HUES6 (cell line): ENCODE data around the gene DNAJC11.

Experiments
- H3K27ac ChIP-seq: 2 replicates; pipeline ENCODE4 v1.7.0; 2013; ENCODE audit warnings: low read depth, mild to moderate bottlenecking, low read length, inconsistent platforms
- H3K27me3 ChIP-seq: 2 replicates; pipeline ENCODE4 v1.6.1; 2013; ENCODE audit warnings: low read length; ENCODE audit not compliant: control insufficient read depth, insufficient read depth
- H3K36me3 ChIP-seq: 2 replicates; pipeline ENCODE4 v1.6.1; 2013; ENCODE audit warnings: low read length; ENCODE audit not compliant: control insufficient read depth, insufficient read depth
- H3K4me1 ChIP-seq: 2 replicates; pipeline ENCODE4 v1.6.1; 2013; ENCODE audit warnings: low read length; ENCODE audit not compliant: control insufficient read depth, insufficient read depth
- H3K4me3 ChIP-seq: 2 replicates; pipeline ENCODE4 v1.5.1; 2013; ENCODE audit warnings: low read depth, low read length
- H3K9ac ChIP-seq: one replicate; pipeline ENCODE4 v1.6.1; 2013; ENCODE audit warnings: mild to moderate bottlenecking, low read length
- H3K9me3 ChIP-seq: 2 replicates; pipeline ENCODE4 v1.6.1; 2013; ENCODE audit warnings: low read depth, low read length; ENCODE audit not compliant: control insufficient read depth, insufficient read depth

DNAJC11 gene

DNA sequence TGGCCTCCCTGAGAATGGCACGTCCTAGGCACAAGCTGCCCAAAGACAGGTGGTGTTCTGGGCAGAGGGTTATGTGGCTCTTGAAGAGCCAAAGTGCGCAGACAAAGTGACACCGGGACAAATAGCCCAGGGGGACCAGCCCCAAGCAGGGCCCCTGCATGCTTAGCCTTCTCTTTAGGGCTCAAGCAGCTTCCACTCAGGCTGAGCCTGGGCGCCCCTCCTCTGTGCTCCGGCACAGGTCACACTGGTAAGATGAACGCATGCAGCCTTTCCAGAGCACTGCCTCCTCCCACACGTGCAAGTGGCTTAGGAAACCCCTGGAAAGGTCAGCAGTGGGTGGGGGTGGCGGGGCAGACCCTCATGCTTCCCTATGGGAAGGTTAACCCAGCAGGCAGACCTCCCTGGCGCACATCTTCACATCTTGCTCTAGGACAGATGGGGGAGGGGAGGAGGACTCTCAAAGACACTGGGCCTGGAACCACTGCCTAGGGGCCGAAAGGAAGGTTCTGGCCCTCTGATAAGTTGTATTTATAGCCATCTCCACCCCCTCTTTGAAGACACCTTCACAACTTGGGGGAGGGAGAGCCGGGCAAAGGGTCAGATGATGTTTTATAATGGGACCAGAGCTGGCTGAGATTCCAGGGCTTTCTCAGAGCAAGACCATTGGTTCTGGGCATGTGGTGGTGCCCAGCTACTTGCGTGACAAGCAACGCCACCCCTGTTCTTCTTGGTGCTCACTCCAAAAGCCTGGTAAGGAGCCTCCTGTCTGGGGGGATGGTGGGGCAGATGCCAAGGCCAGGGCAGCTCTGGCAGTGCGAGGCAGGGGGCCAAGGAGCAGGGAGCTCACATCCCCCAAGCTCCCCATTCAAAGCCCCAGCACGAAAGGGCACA is 104.5 kb downstream of the DNAJC11 start:
- no peaks in the 10 kb centered on the region for H3K27me3 ChIP-seq
- no peak overlapping the region for H3K4me3 ChIP-seq
- H3K4me1 ChIP-seq, result peaks cover 7% of the 10 kb centered on the region; the same call in 1 of the 2 replicates
- H3K9ac ChIP-seq, result no peak overlapping the region
- H3K9me3 ChIP-seq, result no peaks in the 10 kb centered on the region
- peaks cover 70% of the 10 kb centered on the region for H3K36me3 ChIP-seq
- H3K27ac ChIP-seq, result no peak overlapping the region

DNA sequence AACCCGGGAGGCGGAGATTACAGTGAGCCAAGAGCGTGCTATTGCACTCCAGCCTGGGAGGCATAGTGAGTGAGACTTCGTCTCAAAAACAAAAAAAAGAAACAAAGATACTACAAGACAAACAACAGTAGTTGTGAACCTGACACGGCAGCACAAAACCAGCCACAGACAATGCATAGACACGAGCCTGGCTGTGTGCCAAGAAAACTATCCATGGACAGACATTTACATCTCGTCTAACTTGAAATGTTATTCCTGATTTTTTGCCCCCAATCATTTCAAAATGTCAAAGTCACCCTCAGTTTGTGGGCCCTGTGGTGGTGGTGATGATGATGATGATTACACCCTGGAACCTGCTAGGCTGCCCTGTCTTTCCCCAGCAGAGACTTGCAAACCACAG is 105.3 kb downstream of the DNAJC11 start:
- no peaks in the 10 kb centered on the region for H3K27me3 ChIP-seq
- no peak overlapping the region for H3K9ac ChIP-seq
- H3K9me3 ChIP-seq, result no peaks in the 10 kb centered on the region
- peaks cover 7% of the 10 kb centered on the region; the same call in 1 of the 2 replicates for H3K4me1 ChIP-seq
- H3K4me3 ChIP-seq, result no peak overlapping the region
- H3K36me3 ChIP-seq, result peaks cover 78% of the 10 kb centered on the region
- no peak overlapping the region for H3K27ac ChIP-seq

DNA sequence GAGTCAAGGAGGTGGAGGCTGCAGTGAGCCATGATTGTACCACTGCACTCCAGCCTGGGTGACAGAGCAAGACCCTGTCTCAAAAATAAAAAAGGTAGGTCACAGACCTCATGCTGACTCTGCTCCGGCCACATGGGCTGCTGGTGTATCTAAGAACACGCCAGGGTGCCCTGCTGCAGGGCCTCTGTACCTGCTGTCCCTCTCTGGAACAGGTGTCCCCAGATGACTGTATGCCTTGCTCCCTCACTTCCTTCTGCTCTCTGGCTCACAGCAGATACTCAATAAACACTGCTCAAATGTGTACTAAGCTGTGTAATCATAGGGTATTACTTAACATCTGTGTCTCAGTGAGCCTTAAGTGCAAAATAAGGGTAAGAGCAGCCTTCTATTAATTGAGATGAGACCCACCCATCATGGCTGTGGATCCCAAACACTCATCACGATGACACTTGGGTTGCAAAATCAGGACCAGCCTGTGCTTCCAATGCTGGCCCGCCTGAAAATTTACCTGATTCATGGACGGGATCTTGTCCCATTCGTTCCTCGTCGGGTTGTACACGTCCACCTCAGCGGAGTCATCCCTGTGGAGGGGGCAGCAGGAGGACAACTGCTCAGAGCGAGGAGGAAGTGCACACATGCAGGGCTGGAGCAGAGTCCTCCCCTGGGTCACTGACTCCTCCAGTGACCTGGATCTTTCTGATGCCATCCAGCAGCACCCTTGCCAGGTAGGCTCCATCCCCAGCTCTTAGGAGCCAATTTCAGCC is 106.5 kb downstream of the DNAJC11 start:
- H3K27ac ChIP-seq, result no peak overlapping the region
- H3K9ac ChIP-seq, result no peak overlapping the region
- no peaks in the 10 kb centered on the region for H3K9me3 ChIP-seq
- peaks cover 90% of the 10 kb centered on the region for H3K36me3 ChIP-seq
- no peaks in the 10 kb centered on the region for H3K4me1 ChIP-seq
- no peak overlapping the region for H3K4me3 ChIP-seq
- H3K27me3 ChIP-seq, result no peaks in the 10 kb centered on the region

DNA sequence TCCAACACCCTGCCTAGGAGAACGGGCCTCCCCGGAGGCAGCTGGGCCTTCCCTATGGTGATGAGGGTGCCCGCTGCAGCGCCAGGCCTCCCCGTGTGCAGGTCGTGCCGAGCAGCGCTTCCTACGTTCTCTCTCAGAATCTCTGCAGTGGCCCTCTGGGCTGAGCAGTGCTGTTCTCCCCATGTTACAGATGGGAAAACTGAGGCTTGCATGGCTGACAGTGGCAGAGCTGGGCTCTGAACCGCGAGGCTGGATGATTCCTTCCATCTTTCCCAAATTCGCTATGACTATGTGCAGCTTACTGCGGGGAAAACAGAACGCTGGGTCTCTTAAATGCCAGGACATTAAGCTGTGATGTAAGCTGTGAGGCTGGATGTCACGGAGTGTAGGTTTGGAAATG is 107.8 kb downstream of the DNAJC11 start:
- Histone ChIP-seq H3K36me3 (peaks cover 93% of the 10 kb centered on the region), H3K4me1 (no peaks in the 10 kb centered on the region), H3K27ac (no peak overlapping the region), H3K9me3 (no peaks in the 10 kb centered on the region), H3K27me3 (no peaks in the 10 kb centered on the region), H3K9ac (no peak overlapping the region), H3K4me3 (no peak overlapping the region)

DNA sequence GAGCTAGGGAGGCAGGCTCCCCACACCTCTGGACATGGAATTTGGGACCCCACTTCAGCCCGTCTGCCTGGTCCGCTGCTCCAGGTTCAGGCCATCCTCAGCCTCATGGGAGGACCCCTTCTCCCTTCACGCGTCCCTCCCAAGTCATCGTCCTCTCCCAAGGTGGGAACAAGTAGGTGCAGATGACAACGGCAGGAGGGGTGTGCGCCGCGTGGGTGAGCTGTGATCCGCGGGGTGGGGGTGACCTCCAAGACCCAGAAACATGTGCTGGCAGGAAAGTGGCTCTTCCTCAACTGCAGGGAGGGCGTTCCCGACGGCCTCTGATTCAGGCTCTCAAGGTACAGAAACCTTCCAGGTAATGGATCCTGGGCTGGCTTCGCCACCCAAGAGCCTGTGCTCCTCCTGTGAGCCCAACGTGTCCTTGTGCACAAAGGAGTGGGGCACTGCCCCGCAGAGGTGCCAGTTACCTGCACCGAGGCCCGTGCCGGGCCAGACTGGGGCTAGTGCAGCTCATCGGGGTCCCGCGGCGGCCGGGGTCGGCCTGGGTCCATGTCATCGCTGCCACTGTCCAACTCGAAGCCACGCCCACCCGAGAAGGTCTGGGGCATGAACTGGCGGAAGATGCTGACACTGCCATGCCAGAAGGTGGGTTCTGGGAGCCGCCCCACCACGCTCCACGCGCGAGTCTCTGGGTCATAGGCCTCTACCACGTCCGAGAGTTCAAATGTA is 108.6 kb downstream of the DNAJC11 start:
- Histone ChIP-seq H3K36me3 (peaks cover 99% of the 10 kb centered on the region), H3K4me1 (no peaks in the 10 kb centered on the region), H3K4me3 (no peak overlapping the region), H3K27me3 (no peaks in the 10 kb centered on the region), H3K27ac (no peak overlapping the region), H3K9ac (no peak overlapping the region), H3K9me3 (no peaks in the 10 kb centered on the region)

DNA sequence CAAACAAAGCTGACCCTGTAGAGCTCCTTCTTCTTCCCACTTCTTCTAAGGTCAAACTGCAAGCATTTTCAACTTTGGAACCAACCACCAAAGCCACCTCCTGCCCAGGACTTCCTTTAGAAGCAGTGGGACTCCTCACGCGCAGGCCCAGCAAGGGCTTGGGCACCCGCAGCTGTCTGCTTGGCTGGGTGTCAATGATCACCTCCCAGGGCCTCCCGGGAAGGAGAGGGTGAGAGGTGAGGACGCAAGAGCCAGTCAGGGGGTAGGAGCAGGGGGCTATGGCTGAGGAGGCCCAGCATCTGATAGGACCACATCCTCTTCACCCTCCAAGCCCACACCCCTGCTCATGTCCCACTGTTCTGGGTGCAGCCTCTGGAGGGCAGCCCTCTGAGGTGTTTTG is 109.2 kb downstream of the DNAJC11 start:
- no peak overlapping the region for H3K4me3 ChIP-seq
- no peaks in the 10 kb centered on the region for H3K9me3 ChIP-seq
- H3K27me3 ChIP-seq, result no peaks in the 10 kb centered on the region
- no peak overlapping the region for H3K9ac ChIP-seq
- H3K36me3 ChIP-seq, result peaks cover 99% of the 10 kb centered on the region
- no peaks in the 10 kb centered on the region for H3K4me1 ChIP-seq
- H3K27ac ChIP-seq, result no peak overlapping the region

DNA sequence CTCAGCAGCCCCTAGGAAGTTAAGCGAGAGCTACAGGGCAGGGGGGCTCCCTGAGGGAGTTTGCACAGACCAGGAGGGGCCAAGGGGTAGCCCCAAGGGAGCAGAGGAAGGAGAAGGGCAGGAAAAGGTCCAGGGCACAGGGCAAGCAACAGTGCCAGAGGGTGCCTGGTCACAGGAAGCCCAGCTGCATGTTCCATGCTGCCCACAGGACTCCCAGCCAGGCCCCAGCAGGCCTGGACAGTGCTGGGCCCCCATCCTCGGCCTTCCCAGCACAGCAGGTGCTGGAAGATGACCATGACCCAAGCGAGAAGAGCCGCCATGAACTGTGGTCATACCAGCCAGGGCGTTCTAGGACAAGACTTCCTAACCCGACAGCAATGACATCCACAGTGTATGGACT is 110.0 kb downstream of the DNAJC11 start:
- Histone ChIP-seq H3K27ac (no peak overlapping the region), H3K4me1 (no peaks in the 10 kb centered on the region), H3K36me3 (peaks cover 94% of the 10 kb centered on the region), H3K27me3 (no peaks in the 10 kb centered on the region), H3K9me3 (no peaks in the 10 kb centered on the region), H3K9ac (no peak overlapping the region), H3K4me3 (no peak overlapping the region)

DNA sequence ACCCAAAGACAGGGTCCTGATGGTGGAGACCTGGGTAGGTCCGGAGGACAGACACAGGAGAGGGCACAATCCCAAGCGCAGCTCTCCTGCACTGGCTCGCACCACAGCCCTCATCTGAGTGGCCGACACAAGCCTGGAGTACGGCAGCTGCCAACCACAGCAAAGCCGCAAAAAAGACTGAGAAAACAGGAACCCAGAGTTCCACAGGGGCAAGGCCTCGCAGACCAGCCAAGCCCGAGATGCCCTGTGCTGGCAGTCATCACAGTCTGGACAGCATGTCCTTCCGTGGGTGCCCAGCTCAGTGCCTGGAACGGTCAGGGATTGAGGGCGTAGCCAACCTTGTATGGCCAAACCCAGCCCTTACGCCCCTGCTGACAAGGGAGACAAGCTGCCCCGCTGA is 110.4 kb downstream of the DNAJC11 start:
- H3K4me3 ChIP-seq, result no peak overlapping the region
- H3K27ac ChIP-seq, result no peak overlapping the region
- H3K4me1 ChIP-seq, result no peaks in the 10 kb centered on the region
- no peaks in the 10 kb centered on the region for H3K9me3 ChIP-seq
- H3K9ac ChIP-seq, result no peak overlapping the region
- no peaks in the 10 kb centered on the region for H3K27me3 ChIP-seq
- H3K36me3 ChIP-seq, result peaks cover 90% of the 10 kb centered on the region

DNA sequence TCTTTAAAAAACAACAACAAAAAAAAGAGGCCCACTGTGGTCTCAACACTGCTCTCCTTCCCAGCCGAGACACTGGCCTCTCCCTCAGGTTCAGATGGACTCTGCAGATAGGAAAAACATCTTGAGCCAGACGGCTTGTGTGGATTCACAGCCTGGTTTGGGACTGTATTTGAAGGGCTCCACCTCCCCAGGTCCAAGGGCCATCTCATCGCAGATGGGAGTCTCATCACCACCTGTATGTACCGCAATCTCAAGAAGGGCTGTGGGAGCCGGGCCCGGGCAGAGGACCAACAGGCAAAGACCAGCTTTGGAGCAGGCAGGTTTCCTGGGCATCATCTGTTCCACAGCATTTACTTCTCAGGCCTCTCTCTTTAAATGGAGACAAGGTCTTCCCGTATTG is 111.6 kb downstream of the DNAJC11 start:
- Histone ChIP-seq H3K9ac (no peak overlapping the region), H3K36me3 (peaks cover 78% of the 10 kb centered on the region), H3K4me3 (no peak overlapping the region), H3K4me1 (no peaks in the 10 kb centered on the region), H3K27me3 (no peaks in the 10 kb centered on the region), H3K9me3 (no peaks in the 10 kb centered on the region), H3K27ac (no peak overlapping the region)

DNA sequence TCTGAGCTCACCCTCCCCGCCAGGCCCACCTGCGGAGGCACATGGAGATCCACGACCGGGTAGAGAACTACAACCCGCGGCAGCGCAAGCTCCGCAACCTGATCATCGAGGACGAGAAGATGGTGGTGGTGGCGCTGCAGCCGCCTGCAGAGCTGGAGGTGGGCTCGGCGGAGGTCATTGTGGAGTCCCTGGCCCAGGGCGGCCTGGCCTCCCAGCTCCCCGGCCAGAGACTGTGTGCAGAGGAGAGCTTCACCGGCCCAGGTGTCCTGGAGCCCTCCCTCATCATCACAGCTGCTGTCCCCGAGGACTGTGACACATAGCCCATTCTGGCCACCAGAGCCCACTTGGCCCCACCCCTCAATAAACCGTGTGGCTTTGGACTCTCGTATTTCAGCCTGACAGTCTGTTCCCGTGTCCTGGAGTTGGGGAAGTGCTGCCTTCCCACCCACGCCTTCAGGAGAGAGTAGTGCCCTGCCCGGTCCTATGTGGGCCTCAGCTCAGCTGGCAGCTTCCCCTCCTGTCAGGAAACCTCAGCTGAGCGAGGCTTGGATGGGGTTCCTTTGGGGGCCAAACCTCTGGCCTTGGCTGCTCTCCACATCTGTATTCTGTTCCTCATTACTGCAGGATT is 112.6 kb downstream of the DNAJC11 start:
- Histone ChIP-seq H3K27me3 (no peaks in the 10 kb centered on the region), H3K4me3 (no peak overlapping the region), H3K36me3 (peaks cover 69% of the 10 kb centered on the region), H3K4me1 (no peaks in the 10 kb centered on the region), H3K9me3 (no peaks in the 10 kb centered on the region), H3K9ac (no peak overlapping the region), H3K27ac (no peak overlapping the region)
